Transverse colon (tissue), 4 donors: ENCODE measurements around the gene HTT-AS. TPM values are rescaled to one million over a fixed set of nuclear protein-coding genes. Genes with fewer than 3 reads are reported as not detected.

Experiments
- DNase-seq: peaks from one replicate; pipeline ENCODE4 v3.0.0-alpha.2; 2019
- H3K27ac ChIP-seq, 4 donors: fragments of 200-600 bp; sonication (generic); 2 replicates each; pipeline ENCODE4 v1.5.1; 2016 to 2018; ENCODE audit warnings: inconsistent platforms in 4 of 4
- H3K27me3 ChIP-seq: fragments of 200-600 bp; sonication (generic); 2 replicates; pipeline ENCODE4 v1.5.1; 2017; ENCODE audit warnings: inconsistent platforms
- H3K36me3 ChIP-seq, 4 donors: fragments of 200-600 bp; sonication (generic); 2 replicates each; pipeline ENCODE4 v1.5.1; 2017 to 2019; ENCODE audit warnings: inconsistent platforms in 4 of 4
- H3K4me1 ChIP-seq, 4 donors: fragments of 200-600 bp; sonication (generic); 2 replicates each; pipeline ENCODE4 v1.5.1; 2017 to 2020; ENCODE audit warnings: inconsistent platforms in 4 of 4
- H3K4me3 ChIP-seq, 4 donors: fragments of 200-600 bp; sonication (generic); 1 replicate in 1 of 4; 2 replicates in 3 of 4; pipeline versions ENCODE4 v1.5.1 to v1.6.1; 2017 to 2019; ENCODE audit warnings: inconsistent platforms in 4 of 4
- H3K9me3 ChIP-seq, 2 donors: fragments of 200-600 bp; sonication (generic); 2 replicates each; pipeline ENCODE4 v1.5.1; 2017 to 2019; ENCODE audit warnings: inconsistent platforms in 2 of 2
- EP300 ChIP-seq: sonication (generic); formaldehyde crosslinking; IDR thresholded peaks from one replicate; pipeline ENCODE4 v1.6.1; 2017; ENCODE audit warnings: antibody characterized with exemption, low read depth
- POLR2A ChIP-seq: fragments of 450-650 bp; IDR thresholded peaks from one replicate; pipeline ENCODE4 v1.6.1; 2016; ENCODE audit warnings: antibody characterized with exemption, mild to moderate bottlenecking, moderate library complexity
- POLR2AphosphoS5 ChIP-seq, 3 donors: sonication (generic); formaldehyde crosslinking; IDR thresholded peaks; one replicate each; pipeline ENCODE4 v1.6.1; 2016; ENCODE audit warnings: antibody characterized with exemption in 3 of 3
- WGBS, 2 donors: methylation state at CpG; one replicate each; pipeline ENCODE4 v1.1.5; 2018; ENCODE audit warnings: low coverage in 1 of 2; 5-methylcytosine and 5-hydroxymethylcytosine counted together
- in situ Hi-C, 4 donors: fragments of 200-750 bp; cut with MboI; loops; one replicate each; pipeline versions ENCODE4 v1.15.0 to v1.15.1; 2017; ENCODE audit warnings: low sequenced_read_pairs in 3 of 4, low pct_ligation_motif_present in 1 of 4, low pct_unique_long_range_greater_than_20kb in 1 of 4
- intact Hi-C: fragments of 100-400 bp; cut with DNase I; formaldehyde crosslinking; loops from one replicate; pipeline ENCODE4 v1.15.1; 2023; ENCODE audit warnings: low total_unique reads
- total RNA-seq, 4 donors: library from RNA; depleted of rRNA; stranded (reverse); fragments of >200 nt; gene quantifications; one replicate each; pipeline ENCODE4 v1.1.0, GENCODE V29; 2016
- TF ChIP-seq, protein P1 (sequence below), 5 experiments: fragments of 200-600 bp in 3 of 5; fragments of 450-650 bp in 2 of 5; sonication (generic) in 3 of 5; IDR thresholded peaks; 1 replicate in 2 of 5; 2 replicates in 3 of 5; pipeline ENCODE4 v1.5.1; 2016 to 2017; ENCODE audit warnings: antibody characterized with exemption in 5 of 5, inconsistent platforms in 3 of 5, mild to moderate bottlenecking in 2 of 5, moderate library complexity in 1 of 5

Gene HTT-AS
- total RNA-seq, 4 donors from 2014 or later, result not detected

GRCh38 chr4:3043282-3044020, 30.9 kb downstream of the HTT-AS start:
- H3K9me3 ChIP-seq, result no peaks in the 10 kb centered on the region
- H3K36me3 ChIP-seq, result no peaks in the 10 kb centered on the region
- H3K4me3 ChIP-seq, result no peak overlapping the region
- in situ Hi-C loops, result no loop called here
- 84 to 90% methylated on average over 7 to 11 of the region's 11 CpGs for WGBS, 2 donors
- no peak overlapping the region for H3K27ac ChIP-seq
- H3K4me1 ChIP-seq, result peaks cover 0 to 33% (median 18%) of the 10 kb centered on the region in 4 donors
- no peak for TF ChIP-seq POLR2A
- TF ChIP-seq POLR2AphosphoS5 (IDR thresholded peaks at IDR 0.05), result no peak
- TF ChIP-seq, protein P1, sequence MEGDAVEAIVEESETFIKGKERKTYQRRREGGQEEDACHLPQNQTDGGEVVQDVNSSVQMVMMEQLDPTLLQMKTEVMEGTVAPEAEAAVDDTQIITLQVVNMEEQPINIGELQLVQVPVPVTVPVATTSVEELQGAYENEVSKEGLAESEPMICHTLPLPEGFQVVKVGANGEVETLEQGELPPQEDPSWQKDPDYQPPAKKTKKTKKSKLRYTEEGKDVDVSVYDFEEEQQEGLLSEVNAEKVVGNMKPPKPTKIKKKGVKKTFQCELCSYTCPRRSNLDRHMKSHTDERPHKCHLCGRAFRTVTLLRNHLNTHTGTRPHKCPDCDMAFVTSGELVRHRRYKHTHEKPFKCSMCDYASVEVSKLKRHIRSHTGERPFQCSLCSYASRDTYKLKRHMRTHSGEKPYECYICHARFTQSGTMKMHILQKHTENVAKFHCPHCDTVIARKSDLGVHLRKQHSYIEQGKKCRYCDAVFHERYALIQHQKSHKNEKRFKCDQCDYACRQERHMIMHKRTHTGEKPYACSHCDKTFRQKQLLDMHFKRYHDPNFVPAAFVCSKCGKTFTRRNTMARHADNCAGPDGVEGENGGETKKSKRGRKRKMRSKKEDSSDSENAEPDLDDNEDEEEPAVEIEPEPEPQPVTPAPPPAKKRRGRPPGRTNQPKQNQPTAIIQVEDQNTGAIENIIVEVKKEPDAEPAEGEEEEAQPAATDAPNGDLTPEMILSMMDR (IDR thresholded peaks at IDR 0.05), result no peak
- no peak for TF ChIP-seq EP300
- intact Hi-C loops, result loop anchor here (10.0 kb wide), 1 partner anchor 279 kb away; no protein-coding TSS in a partner anchor
- no peaks in the 10 kb centered on the region for H3K27me3 ChIP-seq
- no peak for DNase-seq

GRCh38 chr4:3042226-3042625, 32.1 kb downstream of the HTT-AS start:
- TF ChIP-seq, protein P1 (IDR thresholded peaks at IDR 0.05), result no peak
- in situ Hi-C loops, result no loop called here
- intact Hi-C loops, result loop anchor here (10.0 kb wide), 1 partner anchor 277 kb away; no protein-coding TSS in a partner anchor
- Histone ChIP-seq H3K9me3 (no peaks in the 10 kb centered on the region), H3K27me3 (no peaks in the 10 kb centered on the region), H3K27ac (peak overlapping the region in 3 of 4 donors; percentile 44 to 76 (median 53)), H3K4me3 (peak overlapping the region in 3 of 4 donors; percentile 34 to 50 (median 39)), H3K4me1 (peaks cover 0 to 42% (median 18%) of the 10 kb centered on the region in 4 donors), H3K36me3 (no peaks in the 10 kb centered on the region)
- DNase-seq, result no peak
- WGBS, 2 donors, result 69 to 73% methylated on average over 2 to 10 of the region's 10 CpGs

GRCh38 chr4:3041192-3042142, 32.9 kb downstream of the HTT-AS start:
- WGBS, 2 donors, result 44% methylated on average over 57 of the region's 57 CpGs; no CpG with 5 or more reads in 1 of the 2 donors
- Histone ChIP-seq H3K4me1 (peaks cover 0 to 41% (median 17%) of the 10 kb centered on the region in 4 donors), H3K4me3 (peak overlapping the region; percentile 29 to 50 (median 36)), H3K9me3 (no peaks in the 10 kb centered on the region), H3K27ac (peak overlapping the region; percentile 44 to 76 (median 54)), H3K36me3 (no peaks in the 10 kb centered on the region), H3K27me3 (no peaks in the 10 kb centered on the region)
- intact Hi-C loops, result loop anchor here (10.0 kb wide), 1 partner anchor 277 kb away; no protein-coding TSS in a partner anchor
- TF ChIP-seq EP300 (no peak), POLR2A (peak; percentile 35), POLR2AphosphoS5 (IDR thresholded peaks at IDR 0.05) (peak in 2 of 3 donors; percentile 19 to 37)
- in situ Hi-C loops, result no loop called here
- peak; percentile 58 for DNase-seq

- no peaks in the 10 kb centered on the region for H3K27me3 ChIP-seq
- peak overlapping the region in 2 of 4 donors; percentile 34 to 50 for H3K4me3 ChIP-seq
- 74 to 81% methylated on average over 5 to 28 of the region's 28 CpGs for WGBS, 2 donors
- in situ Hi-C loops, result no loop called here
- DNase-seq, result no peak
- peak overlapping the region in 3 of 4 donors; percentile 44 to 76 (median 53) for H3K27ac ChIP-seq
- no peaks in the 10 kb centered on the region for H3K9me3 ChIP-seq
- no peaks in the 10 kb centered on the region for H3K36me3 ChIP-seq
- intact Hi-C loops, result loop anchor here (10.0 kb wide), 1 partner anchor 276 kb away; no protein-coding TSS in a partner anchor
- H3K4me1 ChIP-seq, result peaks cover 0 to 41% (median 17%) of the 10 kb centered on the region in 4 donors
- TF ChIP-seq, protein P1 (IDR thresholded peaks at IDR 0.05), result no peak
- TF ChIP-seq POLR2AphosphoS5 (IDR thresholded peaks at IDR 0.05), result no peak
- no peak for TF ChIP-seq POLR2A
Measured at GRCh38 chr4:3040452-3041191, 33.7 kb downstream of the HTT-AS start.
